ENCODE data around the gene RPGRIP1.
"Not testable (repeated sequence)": the region's sequence is repeated elsewhere in the genome, so short reads cannot be mapped to it uniquely, and the experiment has no call there.

Gene RPGRIP1

GRCh38 chr14:21279783-21280182 lies at the start of gene RPGRIP1:
TSS of gene RPGRIP1 (plus strand) at chr14:21280083. CDS start at chr14:21287977, 7,894 bp downstream.
- no peak for DNase-seq (ENCODE audit: low read depth, low spot score)

- no peak for DNase-seq (ENCODE audit: low read depth, low spot score)
Measured at GRCh38 chr14:21231020-21231652, 48.7 kb upstream of the RPGRIP1 start.

GRCh38 chr14:21233457-21234076 lies 46.3 kb upstream of the RPGRIP1 start:
- no peak for DNase-seq (ENCODE audit: low read depth, low spot score)

GRCh38 chr14:21234112-21234511 lies 45.8 kb upstream of the RPGRIP1 start:
- no peak for DNase-seq (ENCODE audit: low read depth, low spot score)

- DNase-seq (ENCODE audit: low read depth, low spot score) = no peak
Measured at GRCh38 chr14:21236948-21237797, 42.7 kb upstream of the RPGRIP1 start.

GRCh38 chr14:21238823-21239518 lies 40.9 kb upstream of the RPGRIP1 start:
- DNase-seq (ENCODE audit: low read depth, low spot score) = no peak

GRCh38 chr14:21240417-21240816 lies 39.5 kb upstream of the RPGRIP1 start:
- DNase-seq (ENCODE audit: low read depth, low spot score) = no peak

- no peak for DNase-seq (ENCODE audit: low read depth, low spot score)
Measured at GRCh38 chr14:21241218-21241819, 38.6 kb upstream of the RPGRIP1 start.

GRCh38 chr14:21244544-21244943 lies 35.3 kb upstream of the RPGRIP1 start:
- no peak for DNase-seq (ENCODE audit: low read depth, low spot score)

- no peak for DNase-seq (ENCODE audit: low read depth, low spot score)
Measured at GRCh38 chr14:21245813-21246212, 34.1 kb upstream of the RPGRIP1 start.

GRCh38 chr14:21248338-21248737 lies 31.5 kb upstream of the RPGRIP1 start:
- DNase-seq (ENCODE audit: low read depth, low spot score) = no peak

GRCh38 chr14:21248739-21249411 lies 31.0 kb upstream of the RPGRIP1 start:
- DNase-seq (ENCODE audit: low read depth, low spot score) = no peak

GRCh38 chr14:21251215-21251614 lies 28.7 kb upstream of the RPGRIP1 start:
- DNase-seq (ENCODE audit: low read depth, low spot score) = no peak

GRCh38 chr14:21252149-21252548 lies 27.7 kb upstream of the RPGRIP1 start:
- DNase-seq (ENCODE audit: low read depth, low spot score) = no peak

GRCh38 chr14:21255385-21256101 lies 24.3 kb upstream of the RPGRIP1 start:
- DNase-seq (ENCODE audit: low read depth, low spot score) = no peak

- DNase-seq (ENCODE audit: low read depth, low spot score) = not testable (repeated sequence)
Measured at GRCh38 chr14:21256102-21256447, 23.8 kb upstream of the RPGRIP1 start.

GRCh38 chr14:21256539-21257393 lies 23.1 kb upstream of the RPGRIP1 start:
- DNase-seq (ENCODE audit: low read depth, low spot score) = no peak

GRCh38 chr14:21257394-21257909 lies 22.4 kb upstream of the RPGRIP1 start:
- no peak for DNase-seq (ENCODE audit: low read depth, low spot score)
